K562 (cell line): ENCODE results near the gene ZNF516. TPM values are rescaled to one million over a fixed set of nuclear protein-coding genes. Genes with fewer than 3 reads are reported as not detected.

ENCODE experiments used
- ATAC-seq: fragments of 200-7000 bp; cut with Tn5 transposase; 3 replicates; pipeline ENCODE4 v1.9.1; 2020; ENCODE audit warnings: moderate library complexity
- BruUV-seq: library from RNA; stranded (reverse); fragments of 400-500 nt; replicated peaks from 2 replicates; lab custom pipeline; 2021; lab: Mats Ljungman, UMichigan
- CTCF ChIA-PET: fragments of 300-600 bp; formaldehyde crosslinking; extraction: SDS; loops from one replicate; lab custom pipeline; 2021; ENCODE audit warnings: low intra/inter-chr PET ratio; lab: Yijun Ruan, JAX
- POLR2A ChIA-PET: fragments of 300-600, 350-650 bp; sonication (Branson Sonifier 250); formaldehyde crosslinking; extraction: SDS; loops from one replicate; lab custom pipeline; 2021; ENCODE audit warnings: antibody characterized with exemption, inconsistent platforms; lab: Yijun Ruan, JAX
- DNase-seq, 4 experiments: peaks; one replicate each; pipeline versions ENCODE4 v3.0.0 to v3.0.0-alpha.2; 2011 to 2018; ENCODE audit warnings: low spot score in 3 of 4, mixed read lengths in 3 of 4; ENCODE audit errors: extremely low read depth in 1 of 4
- FAIRE-seq: peaks from 2 replicates; lab custom pipeline; 2011; peaks lifted over from hg19 to GRCh38; lab: Jason Lieb, UNC
- H2AFZ ChIP-seq: 2 replicates; pipeline ENCODE4 v1.6.0; 2011; ENCODE audit warnings: low read depth, low read length, control low read depth, inconsistent platforms
- H3K27ac ChIP-seq: fragments of 200-600 bp; 3 replicates; pipeline ENCODE4 v1.8.0; 2011; ENCODE audit warnings: low read depth, mild to moderate bottlenecking, control low read depth, inconsistent platforms, low read length, moderate library complexity, mixed read lengths; ENCODE audit errors: extremely low read depth
- H3K27me3 ChIP-seq, 2 experiments: fragments of 300-600 bp in 1 of 2; 2 replicates in 1 of 2; 3 replicates in 1 of 2; pipeline versions ENCODE4 v1.6.0 to v1.8.0; 2011; ENCODE audit warnings: inconsistent platforms in 2 of 2, low read length in 2 of 2, mild to moderate bottlenecking in 1 of 2, mixed read lengths in 1 of 2, moderate library complexity in 1 of 2; ENCODE audit not compliant: control insufficient read depth in 2 of 2, insufficient read depth in 2 of 2
- H3K36me3 ChIP-seq: fragments of 300-600 bp; 3 replicates; pipeline ENCODE4 v1.8.0; 2011; ENCODE audit warnings: mild to moderate bottlenecking, low read length, inconsistent platforms; ENCODE audit not compliant: control insufficient read depth, insufficient read depth
- H3K4me1 ChIP-seq, 2 experiments: fragments of 200-600 bp in 1 of 2; replicated peaks in 1 of 2; 2 replicates in 1 of 2; 3 replicates in 1 of 2; pipeline versions ENCODE4 v1.5.1 to v1.8.0; 2011; ENCODE audit warnings: inconsistent platforms in 2 of 2, low read length in 2 of 2, mild to moderate bottlenecking in 1 of 2, mixed read lengths in 1 of 2, moderate library complexity in 1 of 2; ENCODE audit not compliant: control insufficient read depth in 2 of 2, insufficient read depth in 2 of 2
- H3K4me2 ChIP-seq: 2 replicates; pipeline ENCODE4 v1.6.1; 2011; ENCODE audit warnings: low read length, control low read depth, inconsistent platforms, mixed read lengths; ENCODE audit not compliant: insufficient read depth
- H3K4me3 ChIP-seq: fragments of 200-600 bp; sonication (generic), shearing (Covaris generic); 2 replicates; pipeline ENCODE4 v1.5.1; 2016; ENCODE audit warnings: control low read depth, inconsistent platforms
- H3K79me2 ChIP-seq: fragments of 200-600 bp; 3 replicates; pipeline ENCODE4 v1.8.0; 2011; ENCODE audit warnings: low read length, inconsistent platforms; ENCODE audit not compliant: control insufficient read depth, insufficient read depth
- H3K9ac ChIP-seq, 2 experiments: 2 replicates each; pipeline versions ENCODE4 v1.6.0 to v1.6.1; 2011; ENCODE audit warnings: low read depth in 2 of 2, low read length in 2 of 2, control low read depth in 1 of 2, inconsistent platforms in 1 of 2, mild to moderate bottlenecking in 1 of 2, mixed read lengths in 1 of 2; ENCODE audit not compliant: insufficient read depth in 1 of 2
- H3K9me1 ChIP-seq: one replicate; pipeline ENCODE4 v1.6.0; 2011; ENCODE audit warnings: inconsistent platforms, mild to moderate bottlenecking, low read length, moderate library complexity; ENCODE audit not compliant: control insufficient read depth, insufficient read depth
- H3K9me3 ChIP-seq: replicated peaks from 2 replicates; pipeline ENCODE4 v1.5.1; 2011; ENCODE audit warnings: low read depth, low read length, inconsistent platforms; ENCODE audit not compliant: control insufficient read depth, insufficient read depth
- H4K20me1 ChIP-seq: replicated peaks from 2 replicates; pipeline ENCODE4 v1.6.1; 2011; ENCODE audit warnings: low read length, inconsistent platforms, mixed read lengths; ENCODE audit not compliant: control insufficient read depth, insufficient read depth
- ARHGAP35 ChIP-seq: fragments of 450-650 bp; IDR thresholded peaks from 2 replicates; pipeline ENCODE4 v1.6.1; 2018; ENCODE audit not compliant: partially characterized antibody
- ELF2 ChIP-seq: fragments of 250-450 bp; sonication (Bioruptor Pico); IDR thresholded peaks from 2 replicates; pipeline ENCODE4 v1.5.0; 2021; ENCODE audit warnings: mild to moderate bottlenecking
- GABPA ChIP-seq: fragments of 200-800 bp; sonication (Bioruptor generic); conservative IDR thresholded peaks from 2 replicates; pipeline ENCODE4 v1.6.1; 2016; ENCODE audit warnings: low read depth, missing genetic modification characterization, missing compliant biosample characterization
- SREBF2 ChIP-seq: sonication (generic); formaldehyde crosslinking; IDR thresholded peaks from 2 replicates; pipeline ENCODE4 v1.4.0; 2020; ENCODE audit warnings: mild to moderate bottlenecking, missing genetic modification reagents
- ZNF24 ChIP-seq: fragments of 450-650 bp; IDR thresholded peaks from 2 replicates; pipeline ENCODE4 v1.6.1; 2016
- ZNF57 ChIP-seq: fragments of 450-650 bp; formaldehyde crosslinking; IDR thresholded peaks from 2 replicates; pipeline ENCODE4 v1.4.0; 2020; ENCODE audit warnings: mild to moderate bottlenecking, moderate library complexity
- WGBS: fragments of 100-300 bp; shearing (Covaris generic); methylation state at CpG from one replicate; pipeline ENCODE4 v1.1.6; 2016; ENCODE audit warnings: low coverage, mixed read lengths; ENCODE audit not compliant: insufficient coverage; ENCODE audit errors: missing lambda C conversion rate; 5-methylcytosine and 5-hydroxymethylcytosine counted together
- in situ Hi-C: fragments of 300-500 bp; cut with MboI; formaldehyde crosslinking; loops from 4 replicates; pipeline ENCODE4 v1.15.0; 2018; ENCODE audit warnings: inconsistent platforms, mixed read lengths
- intact Hi-C: fragments of 100-400 bp; cut with micrococcal nuclease; formaldehyde crosslinking; loops from 2 replicates; pipeline ENCODE4 v1.14.2; 2022
- polyA plus RNA-seq, 8 experiments: library from polyadenylated mRNA; depleted of rRNA in 4 of 8; stranded (reverse) in 5 of 8; unstranded in 3 of 8; fragments of >200 nt; fragmentation: Nextera tagmentation in 2 of 8; fragmentation: Illumina TruSeq in 1 of 8; extraction: Ambion mirVana in 2 of 8; extraction: Trizol in 1 of 8; gene quantifications; 2 replicates each; pipeline versions ENCODE4 v1.2.1 to v1.2.3, GENCODE V29; 2011 to 2014; ENCODE audit warnings: inconsistent platforms in 1 of 8, missing spikeins in 1 of 8
- total RNA-seq, 7 experiments: library from RNA; depleted of rRNA in 6 of 7; stranded (reverse); fragments of >200 nt in 6 of 7; fragmentation: Illumina TruSeq in 2 of 7; extraction: Trizol in 2 of 7; gene quantifications; 2 replicates each; pipeline versions ENCODE4 v1.2.1 to v1.2.3, GENCODE V29; 2011 to 2021; ENCODE audit warnings: low replicate concordance in 1 of 7
- TF ChIP-seq, protein P1 (sequence below): fragments of 200-600 bp; sonication (generic); IDR thresholded peaks from one replicate; pipeline ENCODE4 v1.6.1; 2012; ENCODE audit warnings: mild to moderate bottlenecking, low read depth, low read length, inconsistent platforms

The ZNF516 gene
- total and polyA plus RNA-seq, 9 of the 15 experiments (the other 6 are each of a cell fraction or from before 2014, with no cell fraction given): 0.04 to 0.20 (median 0.08) TPM; not detected in 3

DNA sequence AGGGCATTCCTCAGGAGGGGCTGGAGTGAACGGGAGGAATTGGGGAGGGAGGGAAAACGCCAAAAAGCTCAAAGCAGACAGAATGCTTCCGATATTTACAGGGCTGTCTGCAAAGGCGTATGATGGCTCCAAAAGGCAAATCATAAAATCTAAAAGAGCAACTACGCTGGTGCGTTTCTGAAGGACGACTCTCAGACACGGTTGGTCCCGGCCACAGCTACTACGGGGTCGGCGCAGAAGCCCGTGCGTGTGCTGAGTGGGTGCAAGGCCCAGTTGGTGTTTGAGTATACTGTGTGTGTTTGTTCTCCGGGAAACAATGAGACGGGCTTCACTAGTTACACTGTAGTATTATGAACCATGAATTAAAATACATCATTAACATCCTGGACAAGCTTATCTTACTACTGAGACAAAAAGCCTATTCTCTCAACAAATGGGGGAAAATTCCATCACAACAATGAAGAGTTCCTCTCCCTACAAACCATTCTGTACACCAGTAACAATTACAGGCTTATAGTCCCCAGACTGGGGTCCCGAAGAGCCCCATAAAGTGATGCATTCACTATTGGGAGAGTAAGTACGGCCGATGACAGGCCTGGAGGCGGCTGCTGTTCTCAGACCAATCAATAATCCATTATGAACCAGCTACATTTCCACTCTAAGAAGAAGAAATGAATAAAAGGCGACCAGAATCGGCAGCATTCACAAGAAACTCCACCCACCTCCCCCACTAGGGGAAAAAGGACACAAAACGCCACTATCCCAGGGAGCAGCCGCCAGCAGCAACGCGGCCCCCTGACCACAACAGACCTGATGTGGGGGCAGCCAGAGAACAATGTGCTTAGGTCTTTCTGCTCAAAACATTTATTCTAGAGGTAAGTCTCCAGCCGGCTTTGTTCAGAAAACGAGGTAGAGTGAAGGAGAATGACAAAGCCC, 43.4 kb downstream of the ZNF516 start:
- peaks cover 8 to 41% of the 10 kb centered on the region in 2 experiments; a peak in 3 of 5 replicates for H3K27me3 ChIP-seq
- H3K9ac ChIP-seq: no peak overlapping the region
- POLR2A ChIA-PET: no interaction called here
- no peaks in the 10 kb centered on the region for H3K79me2 ChIP-seq
- H2AFZ ChIP-seq: no peak overlapping the region
- no peak for FAIRE-seq
- no peaks in the 10 kb centered on the region for H4K20me1 ChIP-seq
- H3K4me3 ChIP-seq: no peak overlapping the region
- no peak overlapping the region for H3K27ac ChIP-seq
- WGBS: 5% methylated on average over 22 of the region's 28 CpGs
- no peak for ATAC-seq
- no peak for DNase-seq
- CTCF ChIA-PET: no interaction called here
- H3K9me1 ChIP-seq: no peaks in the 10 kb centered on the region
- in situ Hi-C loops: no loop called here
- TF ChIP-seq ZNF24 (no peak), SREBF2 (CRISPR knock-in tag) (no peak), ELF2 (CRISPR knock-in tag) (no peak), GABPA (no peak), ZNF57 (CRISPR knock-in tag) (no peak), ARHGAP35 (no peak)
- TF ChIP-seq, protein P1, sequence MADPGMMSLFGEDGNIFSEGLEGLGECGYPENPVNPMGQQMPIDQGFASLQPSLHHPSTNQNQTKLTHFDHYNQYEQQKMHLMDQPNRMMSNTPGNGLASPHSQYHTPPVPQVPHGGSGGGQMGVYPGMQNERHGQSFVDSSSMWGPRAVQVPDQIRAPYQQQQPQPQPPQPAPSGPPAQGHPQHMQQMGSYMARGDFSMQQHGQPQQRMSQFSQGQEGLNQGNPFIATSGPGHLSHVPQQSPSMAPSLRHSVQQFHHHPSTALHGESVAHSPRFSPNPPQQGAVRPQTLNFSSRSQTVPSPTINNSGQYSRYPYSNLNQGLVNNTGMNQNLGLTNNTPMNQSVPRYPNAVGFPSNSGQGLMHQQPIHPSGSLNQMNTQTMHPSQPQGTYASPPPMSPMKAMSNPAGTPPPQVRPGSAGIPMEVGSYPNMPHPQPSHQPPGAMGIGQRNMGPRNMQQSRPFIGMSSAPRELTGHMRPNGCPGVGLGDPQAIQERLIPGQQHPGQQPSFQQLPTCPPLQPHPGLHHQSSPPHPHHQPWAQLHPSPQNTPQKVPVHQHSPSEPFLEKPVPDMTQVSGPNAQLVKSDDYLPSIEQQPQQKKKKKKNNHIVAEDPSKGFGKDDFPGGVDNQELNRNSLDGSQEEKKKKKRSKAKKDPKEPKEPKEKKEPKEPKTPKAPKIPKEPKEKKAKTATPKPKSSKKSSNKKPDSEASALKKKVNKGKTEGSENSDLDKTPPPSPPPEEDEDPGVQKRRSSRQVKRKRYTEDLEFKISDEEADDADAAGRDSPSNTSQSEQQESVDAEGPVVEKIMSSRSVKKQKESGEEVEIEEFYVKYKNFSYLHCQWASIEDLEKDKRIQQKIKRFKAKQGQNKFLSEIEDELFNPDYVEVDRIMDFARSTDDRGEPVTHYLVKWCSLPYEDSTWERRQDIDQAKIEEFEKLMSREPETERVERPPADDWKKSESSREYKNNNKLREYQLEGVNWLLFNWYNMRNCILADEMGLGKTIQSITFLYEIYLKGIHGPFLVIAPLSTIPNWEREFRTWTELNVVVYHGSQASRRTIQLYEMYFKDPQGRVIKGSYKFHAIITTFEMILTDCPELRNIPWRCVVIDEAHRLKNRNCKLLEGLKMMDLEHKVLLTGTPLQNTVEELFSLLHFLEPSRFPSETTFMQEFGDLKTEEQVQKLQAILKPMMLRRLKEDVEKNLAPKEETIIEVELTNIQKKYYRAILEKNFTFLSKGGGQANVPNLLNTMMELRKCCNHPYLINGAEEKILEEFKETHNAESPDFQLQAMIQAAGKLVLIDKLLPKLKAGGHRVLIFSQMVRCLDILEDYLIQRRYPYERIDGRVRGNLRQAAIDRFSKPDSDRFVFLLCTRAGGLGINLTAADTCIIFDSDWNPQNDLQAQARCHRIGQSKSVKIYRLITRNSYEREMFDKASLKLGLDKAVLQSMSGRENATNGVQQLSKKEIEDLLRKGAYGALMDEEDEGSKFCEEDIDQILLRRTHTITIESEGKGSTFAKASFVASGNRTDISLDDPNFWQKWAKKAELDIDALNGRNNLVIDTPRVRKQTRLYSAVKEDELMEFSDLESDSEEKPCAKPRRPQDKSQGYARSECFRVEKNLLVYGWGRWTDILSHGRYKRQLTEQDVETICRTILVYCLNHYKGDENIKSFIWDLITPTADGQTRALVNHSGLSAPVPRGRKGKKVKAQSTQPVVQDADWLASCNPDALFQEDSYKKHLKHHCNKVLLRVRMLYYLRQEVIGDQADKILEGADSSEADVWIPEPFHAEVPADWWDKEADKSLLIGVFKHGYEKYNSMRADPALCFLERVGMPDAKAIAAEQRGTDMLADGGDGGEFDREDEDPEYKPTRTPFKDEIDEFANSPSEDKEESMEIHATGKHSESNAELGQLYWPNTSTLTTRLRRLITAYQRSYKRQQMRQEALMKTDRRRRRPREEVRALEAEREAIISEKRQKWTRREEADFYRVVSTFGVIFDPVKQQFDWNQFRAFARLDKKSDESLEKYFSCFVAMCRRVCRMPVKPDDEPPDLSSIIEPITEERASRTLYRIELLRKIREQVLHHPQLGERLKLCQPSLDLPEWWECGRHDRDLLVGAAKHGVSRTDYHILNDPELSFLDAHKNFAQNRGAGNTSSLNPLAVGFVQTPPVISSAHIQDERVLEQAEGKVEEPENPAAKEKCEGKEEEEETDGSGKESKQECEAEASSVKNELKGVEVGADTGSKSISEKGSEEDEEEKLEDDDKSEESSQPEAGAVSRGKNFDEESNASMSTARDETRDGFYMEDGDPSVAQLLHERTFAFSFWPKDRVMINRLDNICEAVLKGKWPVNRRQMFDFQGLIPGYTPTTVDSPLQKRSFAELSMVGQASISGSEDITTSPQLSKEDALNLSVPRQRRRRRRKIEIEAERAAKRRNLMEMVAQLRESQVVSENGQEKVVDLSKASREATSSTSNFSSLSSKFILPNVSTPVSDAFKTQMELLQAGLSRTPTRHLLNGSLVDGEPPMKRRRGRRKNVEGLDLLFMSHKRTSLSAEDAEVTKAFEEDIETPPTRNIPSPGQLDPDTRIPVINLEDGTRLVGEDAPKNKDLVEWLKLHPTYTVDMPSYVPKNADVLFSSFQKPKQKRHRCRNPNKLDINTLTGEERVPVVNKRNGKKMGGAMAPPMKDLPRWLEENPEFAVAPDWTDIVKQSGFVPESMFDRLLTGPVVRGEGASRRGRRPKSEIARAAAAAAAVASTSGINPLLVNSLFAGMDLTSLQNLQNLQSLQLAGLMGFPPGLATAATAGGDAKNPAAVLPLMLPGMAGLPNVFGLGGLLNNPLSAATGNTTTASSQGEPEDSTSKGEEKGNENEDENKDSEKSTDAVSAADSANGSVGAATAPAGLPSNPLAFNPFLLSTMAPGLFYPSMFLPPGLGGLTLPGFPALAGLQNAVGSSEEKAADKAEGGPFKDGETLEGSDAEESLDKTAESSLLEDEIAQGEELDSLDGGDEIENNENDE: no peak
- TF ChIP-seq, all 486 proteins: peak for 0
- BruUV-seq: no TSS peak
- intact Hi-C loops: no loop called here
- no peaks in the 10 kb centered on the region for H3K4me1 ChIP-seq
- H3K36me3 ChIP-seq: no peaks in the 10 kb centered on the region
- no peak overlapping the region for H3K4me2 ChIP-seq
- no peaks in the 10 kb centered on the region for H3K9me3 ChIP-seq
